Activated naive CD4-positive, alpha-beta T cell treated with anti-CD3 and anti-CD28 coated beads, Interleukin-2, amount 50 U/mL, for 72 hours (primary cell): ENCODE data around the gene VWA8. TPM values are rescaled to one million over a fixed set of nuclear protein-coding genes. Genes with fewer than 3 reads are reported as not detected.

ENCODE experiments used
- ATAC-seq, 2 donors: fragments of 150-1000 bp; cut with Tn5 transposase; 2 replicates each; pipeline ENCODE4 v1.10.0; 2021; ENCODE audit warnings: mild to moderate bottlenecking in 2 of 2, moderate library complexity in 2 of 2
- DNase-seq, 2 donors: peaks; one replicate each; pipeline ENCODE4 v3.0.0; 2021 to 2022; ENCODE audit warnings: low spot score in 2 of 2
- H3K27ac Mint-ChIP-seq, 2 donors: one replicate each; pipeline ENCODE4 v1.8.0; 2022; ENCODE audit warnings: mild to moderate bottlenecking in 2 of 2, mixed read lengths in 2 of 2
- H3K36me3 Mint-ChIP-seq, 2 donors: one replicate each; pipeline ENCODE4 v1.8.0; 2022; ENCODE audit warnings: mixed read lengths in 2 of 2
- H3K9me3 Mint-ChIP-seq, 2 donors: one replicate each; pipeline ENCODE4 v1.8.0; 2022; ENCODE audit warnings: mixed read lengths in 2 of 2
- total RNA-seq, 2 donors: library from RNA; stranded (reverse); gene quantifications; one replicate each; pipeline ENCODE4 v1.2.3, GENCODE V29; 2022

Gene VWA8
- total RNA-seq, 2 donors from 2014 or later = 11.8 to 23.7 TPM

DNA sequence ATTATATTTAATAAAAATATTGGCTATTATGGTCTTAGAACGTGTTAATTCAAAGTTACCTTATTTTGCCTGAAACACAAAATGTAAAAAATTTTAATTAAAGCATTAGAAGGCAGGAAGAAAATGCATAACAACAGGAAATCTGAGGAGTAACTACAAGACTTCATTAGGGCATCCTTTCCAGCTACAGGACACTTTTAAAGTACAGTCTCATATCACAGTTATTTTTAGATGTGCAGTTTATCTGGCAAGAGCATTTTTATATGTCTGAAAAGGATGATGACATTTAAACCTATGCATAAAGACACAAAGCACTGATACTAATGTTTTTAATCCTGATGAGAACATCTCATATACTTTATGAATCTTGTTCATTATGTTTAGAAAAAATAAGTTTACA is 247.5 kb downstream of the VWA8 start:
- no peaks in the 10 kb centered on the region for H3K9me3 Mint-ChIP-seq
- H3K27ac Mint-ChIP-seq = no peak overlapping the region
- ATAC-seq (no peak), DNase-seq (no peak)
- no peaks in the 10 kb centered on the region for H3K36me3 Mint-ChIP-seq

- Mint-ChIP-seq H3K27ac (no peak overlapping the region), H3K9me3 (no peaks in the 10 kb centered on the region), H3K36me3 (no peaks in the 10 kb centered on the region)
- DNase-seq = no peak
- no peak for ATAC-seq
These were observed 250.1 kb downstream of the VWA8 start for GRCh38 chr13:41710771-41711170.

DNA sequence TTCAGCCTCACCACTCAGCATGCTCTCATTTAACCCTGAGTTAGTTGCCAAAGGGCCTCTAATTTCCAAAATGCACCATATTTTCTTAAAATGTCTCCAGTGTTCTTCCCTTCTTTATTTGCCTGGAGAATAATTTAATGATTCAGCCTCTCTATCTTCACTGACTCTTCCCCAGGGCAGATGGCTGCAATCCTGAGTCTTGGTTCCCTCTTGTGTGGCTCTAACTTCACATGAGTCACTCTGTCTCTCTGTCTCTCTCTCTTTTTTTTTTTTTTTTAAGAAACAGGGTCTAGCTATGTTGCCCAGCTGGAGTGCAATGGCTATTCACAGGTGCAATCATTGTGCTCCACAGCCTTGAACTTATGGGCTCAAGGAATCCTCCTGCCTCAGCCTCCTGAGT is 251.4 kb downstream of the VWA8 start:
- ATAC-seq (no peak), DNase-seq (no peak)
- no peaks in the 10 kb centered on the region for H3K9me3 Mint-ChIP-seq
- H3K36me3 Mint-ChIP-seq = no peaks in the 10 kb centered on the region
- no peak overlapping the region for H3K27ac Mint-ChIP-seq

DNA sequence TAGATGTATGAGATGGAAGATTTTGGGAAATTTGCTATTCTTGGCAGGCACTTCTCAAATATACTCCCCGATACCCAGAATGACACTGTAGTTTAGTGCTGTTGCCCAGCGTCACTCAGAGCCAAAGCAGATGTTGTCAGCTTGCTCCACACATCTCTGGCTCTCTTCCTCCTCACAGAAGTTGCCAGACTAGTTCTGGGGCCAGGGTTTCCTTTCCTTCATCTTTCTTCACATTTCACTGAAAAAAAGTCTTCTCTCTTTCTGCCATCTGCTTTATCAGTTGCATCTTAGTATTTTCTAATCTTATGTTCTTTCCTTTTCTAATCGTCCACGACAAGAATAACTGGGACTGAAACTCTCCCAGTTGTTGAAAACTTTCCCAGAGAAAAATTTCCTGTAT is 252.2 kb downstream of the VWA8 start:
- ATAC-seq = no peak
- DNase-seq = no peak
- Mint-ChIP-seq H3K27ac (no peak overlapping the region), H3K36me3 (no peaks in the 10 kb centered on the region), H3K9me3 (no peaks in the 10 kb centered on the region)

DNA sequence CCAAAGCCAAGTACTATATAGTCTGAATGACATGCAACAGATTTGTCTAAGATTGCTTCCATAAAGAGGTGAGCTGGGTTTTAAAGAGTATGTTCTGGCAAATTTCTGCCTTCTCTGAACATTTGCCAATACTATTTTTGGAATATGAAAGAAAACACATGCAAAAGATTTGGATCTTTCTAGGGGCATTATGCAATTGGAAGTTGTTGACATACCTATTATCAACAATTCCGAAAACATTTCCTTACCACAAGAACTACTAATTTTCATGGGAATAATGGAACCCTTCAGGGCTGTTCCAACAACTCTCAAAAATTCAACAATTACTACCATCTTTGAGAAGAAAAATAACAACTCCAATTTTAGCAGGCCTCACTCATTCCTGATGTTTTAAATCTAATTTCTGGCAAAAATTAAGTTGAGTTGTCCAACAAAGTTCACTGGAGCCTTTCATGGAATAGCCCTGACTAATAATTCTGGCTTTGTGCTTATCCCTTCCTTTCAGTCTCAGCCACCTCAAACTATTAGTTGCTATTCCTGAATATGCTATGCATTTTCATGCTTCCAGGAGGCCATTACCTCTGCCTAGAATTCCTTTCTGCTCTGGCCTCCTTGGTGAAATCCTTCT is 253.6 kb downstream of the VWA8 start:
- Mint-ChIP-seq H3K9me3 (no peaks in the 10 kb centered on the region), H3K27ac (no peak overlapping the region), H3K36me3 (no peaks in the 10 kb centered on the region)
- ATAC-seq (no peak), DNase-seq (no peak)

DNA sequence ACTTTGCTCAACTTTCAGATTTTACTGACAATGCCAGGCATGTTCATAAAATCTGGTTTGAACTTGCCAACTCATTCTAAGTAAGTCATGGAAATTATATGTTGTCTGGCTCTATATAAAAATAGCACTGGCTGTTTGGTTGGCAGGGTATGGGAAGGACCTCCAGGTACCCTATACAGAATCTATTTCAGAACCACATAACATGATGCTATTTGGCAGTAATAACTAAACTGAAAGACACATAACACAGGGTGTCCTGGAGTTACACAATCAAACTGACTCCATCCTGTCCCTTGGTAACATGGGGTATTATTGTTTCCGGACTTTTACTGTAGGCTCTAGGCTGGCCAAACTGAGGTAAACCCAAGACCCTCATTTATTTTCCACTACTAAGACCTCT is 254.8 kb downstream of the VWA8 start:
- Mint-ChIP-seq H3K27ac (peak overlapping the region in 1 of 2 donors; percentile 24), H3K9me3 (no peaks in the 10 kb centered on the region), H3K36me3 (peaks cover 0 to under 1% of the 10 kb centered on the region in 2 donors)
- DNase-seq = no peak
- peak in 1 of 2 donors; percentile 37 for ATAC-seq

DNA sequence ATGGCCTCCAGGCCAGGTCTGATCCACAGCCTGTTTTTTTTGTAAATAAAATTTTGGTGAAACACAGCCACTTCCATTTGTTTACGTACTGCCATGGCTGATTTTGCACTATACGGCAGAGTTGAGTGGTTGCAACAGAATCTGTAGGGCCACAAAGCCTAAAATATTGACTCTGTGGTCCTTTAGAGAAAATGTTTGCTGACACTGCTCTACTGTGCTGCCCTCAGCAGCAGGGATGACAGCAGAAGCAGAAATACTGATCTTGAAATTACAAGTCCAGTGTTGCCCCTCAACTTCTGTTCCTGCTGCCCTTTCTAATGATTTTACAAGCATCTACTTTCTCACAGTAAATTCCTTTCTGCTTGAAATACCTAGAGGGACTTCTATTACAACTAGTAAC is 258.4 kb downstream of the VWA8 start:
- H3K36me3 Mint-ChIP-seq = peaks cover 0 to 14% of the 10 kb centered on the region in 2 donors
- H3K9me3 Mint-ChIP-seq = no peaks in the 10 kb centered on the region
- DNase-seq (no peak), ATAC-seq (no peak)
- no peak overlapping the region for H3K27ac Mint-ChIP-seq

DNA sequence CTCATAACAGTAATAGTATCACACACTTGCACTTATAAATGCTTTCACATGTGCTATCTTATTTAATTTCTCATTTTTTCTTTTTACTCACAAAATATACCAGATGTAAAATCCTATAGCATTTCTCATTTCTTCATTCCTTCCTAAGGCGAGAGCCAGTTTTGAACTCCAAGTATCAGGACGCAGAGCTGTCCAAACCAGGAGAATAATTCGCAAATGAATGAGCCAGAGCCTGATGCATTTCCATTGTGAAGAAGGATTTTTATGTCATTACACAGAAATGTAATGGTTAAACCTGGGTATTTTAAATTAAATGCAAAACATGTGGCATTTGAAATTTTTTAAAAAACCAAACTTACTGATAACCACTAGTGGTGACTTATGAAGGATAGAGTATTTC is 259.2 kb downstream of the VWA8 start:
- H3K9me3 Mint-ChIP-seq = no peaks in the 10 kb centered on the region
- H3K36me3 Mint-ChIP-seq = peaks cover 0 to 14% of the 10 kb centered on the region in 2 donors
- no peak for ATAC-seq
- no peak for DNase-seq
- no peak overlapping the region for H3K27ac Mint-ChIP-seq

DNA sequence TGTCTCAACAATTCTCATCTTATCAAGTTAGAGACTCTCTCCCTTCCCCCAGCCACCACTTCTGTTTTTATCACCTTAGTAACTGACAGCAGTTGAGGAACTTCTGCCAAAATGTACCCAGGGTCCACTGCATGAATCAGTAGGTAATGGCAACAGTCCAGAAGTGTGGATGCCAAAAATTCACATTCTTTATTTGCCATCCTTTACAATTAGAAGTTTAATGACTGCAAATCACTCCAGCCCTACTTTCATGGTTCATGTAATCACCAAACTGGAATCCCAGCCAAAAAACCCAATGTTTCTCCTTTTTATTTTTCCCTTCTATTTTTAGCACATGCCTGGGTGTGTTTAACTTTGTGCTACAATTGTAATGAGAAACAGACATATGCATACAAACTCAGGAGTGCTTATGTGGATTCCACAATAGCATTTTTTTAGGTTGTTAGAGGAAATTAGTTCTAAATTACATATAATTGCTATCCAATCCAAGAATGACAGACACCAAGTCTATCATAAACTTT is 260.1 kb downstream of the VWA8 start:
- H3K36me3 Mint-ChIP-seq = peaks cover 0 to 14% of the 10 kb centered on the region in 2 donors
- ATAC-seq = no peak

GRCh38 chr13:41699759-41700158 is 261.1 kb downstream of the VWA8 start:
- Mint-ChIP-seq H3K36me3 (peaks cover 0 to 14% of the 10 kb centered on the region in 2 donors), H3K27ac (no peak overlapping the region), H3K9me3 (no peaks in the 10 kb centered on the region)
- no peak for DNase-seq
- ATAC-seq = no peak

More for the DNA sequence above, 260.1 kb downstream of the VWA8 start:
- no peak for DNase-seq
- Mint-ChIP-seq H3K9me3 (no peaks in the 10 kb centered on the region), H3K27ac (no peak overlapping the region)

DNA sequence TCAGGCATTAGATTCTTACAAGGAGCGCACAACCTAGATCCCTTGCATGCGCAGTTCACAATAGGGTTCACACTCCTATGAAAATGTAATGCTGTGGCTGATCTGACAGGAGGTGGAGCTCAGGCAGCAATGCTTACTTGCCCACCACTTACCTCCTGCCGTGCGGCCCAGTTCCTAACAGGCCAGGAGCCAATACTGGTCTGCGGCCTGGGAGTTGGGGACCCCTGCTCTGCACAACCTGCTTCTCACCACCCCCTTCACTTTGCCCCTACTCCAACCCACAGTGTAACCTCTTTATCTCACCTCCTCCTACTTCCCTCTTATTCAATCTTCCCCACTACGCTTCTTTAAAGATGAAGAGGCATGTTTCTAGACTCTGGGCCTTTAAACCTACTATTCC is 263.3 kb downstream of the VWA8 start:
- no peak for ATAC-seq
- H3K9me3 Mint-ChIP-seq = no peaks in the 10 kb centered on the region
- no peak overlapping the region for H3K27ac Mint-ChIP-seq

GRCh38 chr13:41696163-41697003 is 264.5 kb downstream of the VWA8 start:
- Mint-ChIP-seq H3K9me3 (no peaks in the 10 kb centered on the region), H3K36me3 (peaks cover 0 to 14% of the 10 kb centered on the region in 2 donors), H3K27ac (peak overlapping the region; percentile 22 to 25)
- DNase-seq (no peak), ATAC-seq (no peak)

More for the DNA sequence above, 263.3 kb downstream of the VWA8 start:
- DNase-seq = no peak
- H3K36me3 Mint-ChIP-seq = peaks cover 0 to 14% of the 10 kb centered on the region in 2 donors

DNA sequence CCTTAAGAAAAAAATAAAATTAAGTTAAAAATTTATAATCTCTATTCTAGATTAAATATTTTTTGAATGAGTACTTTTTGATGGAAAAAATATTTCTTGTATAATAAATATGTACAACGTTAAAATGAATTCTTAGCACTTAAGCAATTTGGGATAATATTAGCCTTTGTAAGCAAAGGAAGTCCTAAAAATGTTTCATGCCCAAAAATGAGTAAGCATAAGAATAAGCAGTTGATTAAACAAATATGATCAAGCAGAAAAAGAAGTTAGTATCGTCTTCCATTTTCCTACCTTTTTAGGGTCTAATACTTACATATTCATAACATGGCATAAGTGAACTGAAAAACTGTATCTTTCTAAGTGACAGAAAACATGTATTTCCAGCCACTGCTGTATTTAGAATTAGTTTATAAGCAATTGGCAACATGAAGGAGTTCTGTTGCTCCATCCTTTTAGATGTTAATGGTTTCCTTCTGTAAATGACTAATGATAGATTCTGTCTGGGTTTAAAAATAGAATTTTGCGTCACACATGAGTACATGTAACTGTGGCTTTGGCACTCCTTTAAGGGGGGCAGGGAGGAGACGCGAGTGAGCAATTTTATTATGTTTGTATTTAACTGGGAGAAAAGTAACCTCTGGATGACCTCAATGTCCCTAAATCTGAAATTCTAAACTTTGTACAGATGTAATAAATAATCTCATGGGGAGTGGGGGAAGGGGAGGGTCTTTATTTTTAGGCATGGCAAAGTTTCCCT is 266.2 kb downstream of the VWA8 start:
- H3K9me3 Mint-ChIP-seq = no peaks in the 10 kb centered on the region
- no peak overlapping the region for H3K27ac Mint-ChIP-seq
- H3K36me3 Mint-ChIP-seq = peaks cover 0 to 8% of the 10 kb centered on the region in 2 donors
- ATAC-seq (no peak), DNase-seq (no peak)

DNA sequence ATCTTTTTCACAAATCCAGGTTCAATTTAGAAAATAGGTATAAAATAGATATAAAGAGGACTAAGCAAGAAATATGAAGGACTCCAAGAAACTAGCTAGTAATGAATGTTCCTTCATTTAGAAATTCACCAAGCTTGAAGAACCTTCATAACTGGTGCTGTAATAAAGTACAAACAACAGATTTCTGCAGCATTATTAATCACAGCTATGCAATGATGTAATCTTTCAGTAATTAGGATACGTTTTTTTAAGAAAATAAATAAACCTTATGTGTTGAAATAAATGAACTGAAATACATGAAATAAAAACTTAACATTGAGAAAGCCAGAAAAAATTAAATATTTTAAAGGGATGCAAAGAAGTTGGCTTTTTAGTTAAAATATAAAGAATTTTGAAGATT is 267.5 kb downstream of the VWA8 start:
- no peak for ATAC-seq
- Mint-ChIP-seq H3K9me3 (no peaks in the 10 kb centered on the region), H3K36me3 (peaks cover 0 to 2% of the 10 kb centered on the region in 2 donors)

GRCh38 chr13:41691274-41691673 is 269.6 kb downstream of the VWA8 start:
- no peak for DNase-seq
- H3K27ac Mint-ChIP-seq = peak overlapping the region in 1 of 2 donors; percentile 12
- ATAC-seq = no peak
- no peaks in the 10 kb centered on the region for H3K36me3 Mint-ChIP-seq
- no peaks in the 10 kb centered on the region for H3K9me3 Mint-ChIP-seq

More for the DNA sequence above, 267.5 kb downstream of the VWA8 start:
- H3K27ac Mint-ChIP-seq = no peak overlapping the region
- DNase-seq = no peak

DNA sequence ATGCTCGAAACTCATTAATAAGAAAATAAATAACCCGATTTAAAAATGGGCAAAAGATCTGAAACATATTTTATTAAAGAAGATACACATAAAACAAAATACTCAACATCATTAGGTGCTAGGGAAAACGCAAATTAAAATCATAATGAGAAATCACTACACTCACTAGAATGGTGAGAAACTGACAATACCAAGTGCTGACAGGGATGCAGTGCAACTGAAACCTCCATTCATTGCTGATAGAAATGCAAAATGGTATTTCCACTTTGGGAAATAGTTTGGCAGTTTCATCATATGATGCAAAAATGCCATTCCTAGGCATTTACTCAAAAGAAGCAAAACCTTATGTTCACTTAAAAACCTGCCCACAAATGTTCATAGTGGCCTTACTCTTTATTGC is 278.1 kb downstream of the VWA8 start:
- no peaks in the 10 kb centered on the region for H3K9me3 Mint-ChIP-seq
- ATAC-seq (no peak), DNase-seq (no peak)
- no peak overlapping the region for H3K27ac Mint-ChIP-seq
- H3K36me3 Mint-ChIP-seq = peaks cover 17 to 19% of the 10 kb centered on the region in 2 donors

DNA sequence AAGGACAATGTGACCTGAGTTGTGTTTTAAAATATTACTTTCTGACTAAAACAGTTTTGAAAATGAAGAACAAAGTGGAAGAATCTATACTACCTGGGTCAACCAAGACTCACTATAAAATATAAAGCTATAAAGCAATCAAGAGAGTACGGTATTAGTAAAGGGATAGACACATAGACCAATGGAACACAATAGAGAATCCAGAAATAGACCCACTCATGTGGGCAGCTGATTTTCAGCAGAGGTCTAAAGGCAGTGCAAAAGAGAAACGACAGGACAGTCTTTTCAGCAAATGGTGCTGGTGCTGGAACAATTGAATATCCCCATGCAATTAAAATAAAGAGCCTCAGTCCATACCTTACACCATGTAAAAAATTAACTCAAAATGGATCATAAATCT is 278.9 kb downstream of the VWA8 start:
- no peaks in the 10 kb centered on the region for H3K9me3 Mint-ChIP-seq
- peaks cover 17 to 19% of the 10 kb centered on the region in 2 donors for H3K36me3 Mint-ChIP-seq
- DNase-seq (no peak), ATAC-seq (no peak)
- H3K27ac Mint-ChIP-seq = no peak overlapping the region
